Mucosa of rectum (tissue), 2 donors: ENCODE results near the gene FXYD3.

Experiments used
- H3K27ac ChIP-seq, 2 donors: one replicate each; pipeline ENCODE4 v1.7.0; 2013; ENCODE audit warnings: inconsistent platforms in 2 of 2, low read depth in 2 of 2, low read length in 2 of 2
- H3K27me3 ChIP-seq, 2 donors: one replicate each; pipeline ENCODE4 v1.7.0; 2013; ENCODE audit warnings: low read length in 2 of 2; ENCODE audit not compliant: control insufficient read depth in 2 of 2, insufficient read depth in 2 of 2
- H3K36me3 ChIP-seq, 2 donors: one replicate each; pipeline ENCODE4 v1.7.0; 2013; ENCODE audit warnings: low read length in 2 of 2; ENCODE audit not compliant: control insufficient read depth in 2 of 2, insufficient read depth in 2 of 2
- H3K4me1 ChIP-seq, 2 donors: one replicate each; pipeline ENCODE4 v1.7.0; 2013; ENCODE audit warnings: low read length in 2 of 2, mild to moderate bottlenecking in 1 of 2; ENCODE audit not compliant: control insufficient read depth in 2 of 2, insufficient read depth in 2 of 2
- H3K4me3 ChIP-seq, 2 donors: one replicate each; pipeline ENCODE4 v1.7.0; 2013; ENCODE audit warnings: low read length in 2 of 2
- H3K9ac ChIP-seq, 2 donors: one replicate each; pipeline ENCODE4 v1.7.0; 2013; ENCODE audit warnings: low read length in 2 of 2, low read depth in 1 of 2, mild to moderate bottlenecking in 1 of 2
- H3K9me3 ChIP-seq, 2 donors: one replicate each; pipeline ENCODE4 v1.7.0; 2013; ENCODE audit warnings: low read length in 2 of 2; ENCODE audit not compliant: control insufficient read depth in 2 of 2
- donor health status: healthy.
- donor health status: Normal muscosa, but diverticular disease.

Gene FXYD3, protein sequence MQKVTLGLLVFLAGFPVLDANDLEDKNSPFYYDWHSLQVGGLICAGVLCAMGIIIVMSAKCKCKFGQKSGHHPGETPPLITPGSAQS

DNA sequence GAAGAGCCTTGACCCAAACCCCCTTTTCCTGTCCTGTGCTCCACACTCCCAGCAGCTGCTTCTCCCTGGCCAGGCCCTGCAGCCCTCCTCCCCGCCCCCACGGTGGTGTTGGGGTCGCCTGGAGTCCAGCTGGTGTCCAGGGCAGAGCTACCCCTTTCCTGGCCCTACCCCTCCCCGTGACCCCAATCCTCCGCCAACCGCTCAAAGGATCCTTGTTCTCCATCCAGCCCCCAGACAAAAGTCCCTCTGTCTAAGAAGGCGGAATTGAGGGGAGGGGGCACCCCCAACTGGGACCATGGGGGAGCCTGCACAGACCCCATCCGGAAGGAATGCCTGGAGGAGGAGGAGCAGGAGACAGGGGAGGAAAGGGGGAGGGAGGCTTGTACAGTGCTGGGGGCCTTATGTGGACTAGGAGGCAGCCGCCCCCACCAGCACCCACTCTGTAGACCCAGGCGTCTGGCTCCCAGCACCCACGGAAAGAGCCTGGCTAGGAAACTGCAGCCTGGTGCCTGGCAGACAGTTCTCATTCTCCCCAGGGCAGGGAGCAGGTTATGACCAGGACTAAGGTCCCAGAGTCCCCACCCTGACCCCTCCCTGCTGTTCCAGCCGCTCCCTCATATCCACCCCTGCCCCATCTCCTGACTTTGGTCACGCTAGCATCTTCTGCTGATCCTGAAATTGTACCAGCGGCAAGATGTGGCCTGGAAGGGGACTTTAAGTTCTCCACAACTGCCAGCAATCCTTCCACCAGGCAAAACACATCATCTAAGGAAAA is at the start of gene FXYD3:
Gene FXYD3 (plus strand): TSS at position 647 of the 775 bp plus-strand sequence. CDS start 3,554 bp downstream, outside the sequence.
- H3K9me3 ChIP-seq, result no peaks in the 10 kb centered on the region
- H3K9ac ChIP-seq, result peak within 1 kb of the TSS; percentile 98 to 100

DNA sequence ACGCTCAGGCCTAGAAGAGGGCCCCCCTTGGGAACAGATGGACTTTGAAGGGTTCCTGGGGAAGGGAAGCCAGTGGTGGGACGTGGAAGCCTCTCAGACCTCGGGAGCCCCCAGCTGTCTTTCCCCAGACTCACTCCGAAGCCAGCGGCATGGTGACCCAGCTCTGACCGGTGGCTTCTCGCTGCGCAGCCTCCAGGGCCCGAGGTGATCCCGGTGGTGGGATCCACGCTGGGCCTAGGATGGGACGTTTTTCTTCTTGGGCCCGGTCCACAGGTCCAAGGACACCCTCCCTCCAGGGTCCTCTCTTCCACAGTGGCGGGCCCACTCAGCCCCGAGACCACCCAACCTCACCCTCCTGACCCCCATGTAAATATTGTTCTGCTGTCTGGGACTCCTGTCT is 49.5 kb upstream of the FXYD3 start:
- H3K36me3 ChIP-seq, result no peaks in the 10 kb centered on the region
- peaks cover 0 to 6% of the 10 kb centered on the region in 2 donors for H3K9me3 ChIP-seq
- no peak overlapping the region for H3K27ac ChIP-seq
- peaks cover 0 to 3% of the 10 kb centered on the region in 2 donors for H3K4me1 ChIP-seq
- no peak overlapping the region for H3K9ac ChIP-seq
- no peak overlapping the region for H3K4me3 ChIP-seq
- H3K27me3 ChIP-seq, result no peaks in the 10 kb centered on the region

More for the DNA sequence above, at the start of gene FXYD3:
- peak within 1 kb of the TSS; percentile 99 to 100 for H3K27ac ChIP-seq
- peaks cover 5 to 13% of the 10 kb centered on the region in 2 donors for H3K36me3 ChIP-seq
- peaks cover 18% of the 10 kb centered on the region in 2 donors for H3K4me1 ChIP-seq
- no peaks in the 10 kb centered on the region for H3K27me3 ChIP-seq
- peak within 1 kb of the TSS; percentile 94 to 97 for H3K4me3 ChIP-seq

DNA sequence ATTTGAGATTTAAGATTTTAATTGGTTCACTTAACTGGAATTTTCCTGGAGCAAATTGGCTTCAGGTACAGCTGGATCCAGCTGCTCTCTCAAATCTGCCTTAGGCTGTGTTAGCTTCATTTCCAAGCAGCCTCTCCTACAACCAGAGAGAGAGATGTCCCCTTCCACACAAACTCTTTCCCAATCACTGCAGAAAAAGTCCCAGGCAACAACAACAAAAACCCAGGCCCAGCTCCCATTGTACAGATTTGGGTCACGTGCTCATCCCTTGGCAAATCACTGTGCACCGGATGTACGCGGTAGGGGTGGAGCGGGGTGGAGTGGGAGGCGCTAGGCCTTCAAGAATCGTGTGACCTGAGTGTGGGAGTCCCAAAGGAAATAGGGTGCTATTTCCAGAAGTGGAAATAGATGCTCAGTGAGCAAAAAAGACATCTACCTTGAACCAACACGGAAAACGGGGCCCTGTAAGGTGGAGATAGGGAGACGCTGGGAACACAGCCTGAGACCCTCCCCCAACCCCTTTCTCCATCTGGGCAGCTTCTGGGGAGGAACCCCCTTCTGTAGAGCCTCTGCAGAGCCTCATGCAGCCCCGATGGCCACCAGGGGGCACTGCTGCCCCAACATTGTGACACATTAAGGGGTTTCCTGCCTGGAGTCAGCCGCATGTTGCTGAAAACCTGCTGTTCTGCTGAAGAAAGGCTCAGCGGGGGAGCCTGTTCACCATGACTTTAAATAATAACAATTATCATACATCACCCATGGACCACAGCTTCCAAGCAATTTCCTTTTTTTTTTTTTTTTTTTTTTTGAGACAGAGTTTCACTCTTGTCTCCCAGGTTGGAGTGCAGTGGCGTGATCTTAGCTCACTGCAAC is 48.7 kb upstream of the FXYD3 start:
- Histone ChIP-seq H3K36me3 (no peaks in the 10 kb centered on the region), H3K27ac (no peak overlapping the region), H3K9ac (no peak overlapping the region), H3K4me1 (peaks cover 0 to 3% of the 10 kb centered on the region in 2 donors), H3K27me3 (no peaks in the 10 kb centered on the region), H3K4me3 (peak overlapping the region in 1 of 2 donors; percentile 22), H3K9me3 (peaks cover 0 to 6% of the 10 kb centered on the region in 2 donors)

DNA sequence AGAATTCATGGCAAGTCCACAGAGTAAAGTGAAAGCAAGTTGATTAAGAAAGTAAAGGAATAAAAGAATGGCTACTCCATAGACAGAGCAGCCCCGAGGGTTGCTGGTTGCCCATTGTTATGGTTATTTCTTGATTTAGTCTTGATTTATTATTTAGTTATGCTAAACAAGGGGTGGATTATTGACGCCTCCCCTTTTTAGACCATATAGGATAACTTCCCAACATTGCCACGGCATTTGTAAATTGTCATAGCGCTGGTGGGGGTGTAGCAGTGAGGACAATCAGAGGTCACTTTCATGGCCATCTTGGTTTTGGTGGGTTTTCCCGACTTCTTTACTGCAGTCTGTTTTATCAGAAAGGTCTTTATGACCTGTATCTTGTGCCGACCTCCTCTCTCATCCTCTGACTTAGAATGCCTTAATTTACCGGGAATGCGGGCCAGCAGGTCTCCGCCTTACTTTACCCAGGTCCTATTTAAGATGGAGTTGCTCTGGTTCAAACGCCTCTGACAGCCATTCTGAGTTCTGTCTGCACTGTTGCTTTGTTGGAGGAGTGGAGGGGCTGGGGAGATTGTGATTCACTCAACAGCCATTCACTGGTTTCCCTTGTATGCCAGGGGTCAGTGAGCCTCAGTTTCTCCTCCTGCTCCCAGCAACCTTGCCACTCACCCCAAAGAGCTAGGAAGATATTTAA is 46.5 kb upstream of the FXYD3 start:
- peaks cover 0 to 6% of the 10 kb centered on the region in 2 donors for H3K9me3 ChIP-seq
- no peaks in the 10 kb centered on the region for H3K36me3 ChIP-seq
- H3K9ac ChIP-seq, result no peak overlapping the region
- no peaks in the 10 kb centered on the region for H3K27me3 ChIP-seq
- H3K27ac ChIP-seq, result no peak overlapping the region
- H3K4me1 ChIP-seq, result peaks cover 0 to 3% of the 10 kb centered on the region in 2 donors
- no peak overlapping the region for H3K4me3 ChIP-seq

DNA sequence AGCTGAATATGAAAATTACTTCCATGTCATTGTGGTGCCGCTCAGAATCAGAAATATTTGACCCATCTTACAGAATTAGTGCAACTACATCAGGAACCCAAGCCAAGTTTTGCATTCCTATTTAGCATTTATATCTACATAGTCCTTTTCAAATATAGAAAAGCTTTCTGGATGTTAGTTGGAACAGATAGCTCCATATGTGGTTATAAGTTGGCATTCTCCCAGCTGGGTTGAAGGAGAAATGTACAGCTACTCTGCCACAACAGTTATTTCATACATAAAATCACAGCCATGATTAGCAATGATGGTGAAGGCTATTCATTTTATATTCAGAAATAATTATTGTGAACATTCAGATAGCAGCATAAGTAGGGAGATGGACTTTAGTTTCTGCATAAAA is 45.9 kb upstream of the FXYD3 start:
- Histone ChIP-seq H3K27me3 (no peaks in the 10 kb centered on the region), H3K9me3 (peaks cover 0 to 6% of the 10 kb centered on the region in 2 donors), H3K4me1 (peaks cover 0 to 3% of the 10 kb centered on the region in 2 donors), H3K9ac (no peak overlapping the region), H3K4me3 (no peak overlapping the region), H3K27ac (no peak overlapping the region), H3K36me3 (no peaks in the 10 kb centered on the region)

DNA sequence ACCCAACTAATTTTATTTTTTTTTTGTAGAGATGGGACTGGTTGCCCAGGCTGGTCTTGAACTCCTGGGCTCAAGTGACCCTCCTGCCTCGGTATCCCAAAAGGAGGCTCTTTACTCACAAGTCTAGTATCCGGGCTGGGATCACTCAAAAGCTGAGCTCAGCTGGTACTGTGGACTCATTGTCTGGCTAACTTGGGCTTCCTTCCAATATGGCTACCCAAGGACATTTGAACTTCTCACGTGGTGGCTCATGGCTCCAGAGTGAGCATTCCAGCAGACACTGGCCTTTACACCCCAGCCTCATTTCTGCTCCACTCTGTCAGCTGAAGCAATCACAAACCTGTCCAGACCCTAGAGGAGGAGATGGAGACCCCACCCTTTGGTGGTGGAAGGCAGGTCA is 45.2 kb upstream of the FXYD3 start:
- Histone ChIP-seq H3K27ac (no peak overlapping the region), H3K4me1 (peaks cover 0 to 3% of the 10 kb centered on the region in 2 donors), H3K27me3 (no peaks in the 10 kb centered on the region), H3K9ac (no peak overlapping the region), H3K36me3 (no peaks in the 10 kb centered on the region), H3K9me3 (peaks cover 0 to 6% of the 10 kb centered on the region in 2 donors), H3K4me3 (no peak overlapping the region)

DNA sequence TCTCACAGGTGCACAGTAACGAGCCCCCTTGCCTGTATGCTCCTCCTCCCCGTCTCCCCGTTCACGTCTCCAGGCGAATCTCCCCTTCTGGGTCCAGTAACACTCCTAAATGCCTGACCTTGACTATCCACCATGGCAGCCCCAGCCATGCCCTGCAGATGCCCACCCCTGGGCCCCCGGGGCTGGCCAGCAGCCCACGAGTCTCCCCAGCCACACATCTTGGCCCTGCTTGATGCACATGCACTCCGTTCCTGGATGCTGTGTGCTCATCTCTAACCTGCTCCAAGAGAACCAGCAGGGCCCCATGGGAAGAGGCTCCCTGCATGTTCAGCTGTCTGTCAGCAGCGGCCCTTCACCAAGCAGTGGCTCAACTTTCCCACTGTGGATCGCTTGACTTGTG is 42.1 kb upstream of the FXYD3 start:
- Histone ChIP-seq H3K27ac (no peak overlapping the region), H3K36me3 (no peaks in the 10 kb centered on the region), H3K9ac (no peak overlapping the region), H3K4me3 (no peak overlapping the region), H3K9me3 (peaks cover 0 to 6% of the 10 kb centered on the region in 2 donors), H3K4me1 (no peaks in the 10 kb centered on the region), H3K27me3 (no peaks in the 10 kb centered on the region)

DNA sequence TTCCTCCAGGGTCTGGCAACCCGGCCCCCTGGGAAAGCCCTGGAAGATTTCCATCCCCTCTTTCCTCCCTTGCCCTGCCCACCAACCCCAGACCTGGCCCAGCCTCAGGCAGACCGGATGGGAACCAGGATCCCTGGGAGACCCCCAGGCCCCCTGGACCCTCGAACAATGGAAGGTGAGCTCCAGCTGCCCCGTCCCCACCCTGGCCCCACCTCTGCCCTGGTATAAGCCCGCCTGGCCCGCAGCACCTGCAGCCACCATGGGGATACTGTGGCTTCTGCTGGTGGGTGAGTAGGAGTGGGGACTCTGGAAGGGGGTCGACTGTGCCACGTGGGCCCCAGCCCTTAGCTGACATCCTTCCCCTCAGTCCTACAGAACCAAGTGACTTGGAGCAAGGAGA is 41.7 kb upstream of the FXYD3 start:
- no peaks in the 10 kb centered on the region for H3K27me3 ChIP-seq
- H3K4me3 ChIP-seq, result no peak overlapping the region
- no peak overlapping the region for H3K27ac ChIP-seq
- no peaks in the 10 kb centered on the region for H3K36me3 ChIP-seq
- no peak overlapping the region for H3K9ac ChIP-seq
- H3K4me1 ChIP-seq, result no peaks in the 10 kb centered on the region
- peaks cover 0 to 6% of the 10 kb centered on the region in 2 donors for H3K9me3 ChIP-seq

DNA sequence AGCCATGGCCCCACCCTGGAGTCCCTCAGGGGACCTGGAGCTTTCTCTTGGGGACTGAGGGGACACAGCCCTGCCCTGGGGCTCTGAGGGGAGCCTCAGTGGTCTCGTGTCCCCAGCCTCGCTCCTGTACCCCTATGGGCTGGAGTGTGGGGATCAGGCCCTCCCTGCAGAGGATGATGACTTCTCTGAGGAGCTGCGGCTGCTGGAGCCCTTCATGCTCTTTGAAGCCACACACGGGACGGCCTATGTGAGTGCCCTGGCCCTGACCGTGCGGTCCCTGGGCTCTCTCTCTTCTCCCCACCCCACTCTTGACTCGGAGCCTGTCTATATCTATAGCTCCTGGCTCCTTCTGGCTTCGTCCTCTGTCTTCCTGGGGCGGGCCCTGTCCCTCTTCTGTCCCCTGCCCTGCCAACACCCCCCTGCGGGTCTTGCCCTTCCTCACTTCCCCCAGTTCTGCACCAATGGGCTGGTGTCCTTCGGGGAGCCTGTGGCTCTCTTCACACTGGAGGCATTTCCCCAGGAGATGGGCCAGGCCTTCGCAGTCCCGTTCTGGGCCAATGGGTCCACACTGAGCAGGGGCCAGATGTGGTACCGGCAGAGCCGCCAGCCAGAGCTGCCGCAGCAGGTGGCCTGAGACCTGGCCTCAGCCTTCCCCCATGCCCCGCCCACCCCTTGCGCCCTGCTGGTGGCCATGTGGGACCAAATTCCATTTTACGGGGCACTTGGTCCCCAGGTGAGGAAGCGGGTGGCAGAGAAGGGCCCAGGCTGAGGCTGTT is 41.0 kb upstream of the FXYD3 start:
- H3K4me3 ChIP-seq, result no peak overlapping the region
- no peaks in the 10 kb centered on the region for H3K4me1 ChIP-seq
- no peak overlapping the region for H3K27ac ChIP-seq
- H3K9me3 ChIP-seq, result peaks cover 0 to 6% of the 10 kb centered on the region in 2 donors
- no peaks in the 10 kb centered on the region for H3K27me3 ChIP-seq
- no peak overlapping the region for H3K9ac ChIP-seq
- H3K36me3 ChIP-seq, result no peaks in the 10 kb centered on the region
